Uterus (tissue), 2 donors: ENCODE results near the gene S100A6.

Experiments
- POLR2A ChIP-seq, 2 donors: fragments of 450-650 bp; IDR thresholded peaks; one replicate each; pipeline ENCODE4 v1.6.1; 2016; ENCODE audit warnings: antibody characterized with exemption in 2 of 2, mild to moderate bottlenecking in 1 of 2, moderate library complexity in 1 of 2
- TF ChIP-seq, protein P1 (sequence below), 4 experiments: fragments of 200-600 bp in 2 of 4; fragments of 450-650 bp in 2 of 4; sonication (generic) in 2 of 4; IDR thresholded peaks; one replicate each; pipeline ENCODE4 v1.5.1; 2016 to 2019; ENCODE audit warnings: antibody characterized with exemption in 4 of 4, mild to moderate bottlenecking in 2 of 4, moderate library complexity in 1 of 4

DNA sequence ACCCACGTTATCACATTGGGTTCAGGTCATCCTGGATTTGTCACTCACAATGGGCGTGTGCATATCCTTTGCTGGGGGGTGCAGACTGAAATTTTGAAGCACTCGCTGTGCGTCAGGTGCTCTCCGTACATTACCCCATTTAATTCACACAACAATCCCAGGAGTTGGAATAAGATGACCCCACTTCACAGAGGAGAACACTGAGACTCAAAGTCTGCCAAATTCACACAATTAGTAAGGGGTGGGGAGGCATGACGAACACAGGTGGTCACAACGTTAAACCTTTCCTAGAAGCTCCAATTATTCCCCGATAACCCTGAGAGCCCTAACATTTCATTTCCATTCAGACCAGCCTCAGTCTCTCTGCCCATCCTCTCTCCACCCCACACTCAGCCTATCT, 33.7 kb upstream of the S100A6 start:
- TF ChIP-seq, protein P1, sequence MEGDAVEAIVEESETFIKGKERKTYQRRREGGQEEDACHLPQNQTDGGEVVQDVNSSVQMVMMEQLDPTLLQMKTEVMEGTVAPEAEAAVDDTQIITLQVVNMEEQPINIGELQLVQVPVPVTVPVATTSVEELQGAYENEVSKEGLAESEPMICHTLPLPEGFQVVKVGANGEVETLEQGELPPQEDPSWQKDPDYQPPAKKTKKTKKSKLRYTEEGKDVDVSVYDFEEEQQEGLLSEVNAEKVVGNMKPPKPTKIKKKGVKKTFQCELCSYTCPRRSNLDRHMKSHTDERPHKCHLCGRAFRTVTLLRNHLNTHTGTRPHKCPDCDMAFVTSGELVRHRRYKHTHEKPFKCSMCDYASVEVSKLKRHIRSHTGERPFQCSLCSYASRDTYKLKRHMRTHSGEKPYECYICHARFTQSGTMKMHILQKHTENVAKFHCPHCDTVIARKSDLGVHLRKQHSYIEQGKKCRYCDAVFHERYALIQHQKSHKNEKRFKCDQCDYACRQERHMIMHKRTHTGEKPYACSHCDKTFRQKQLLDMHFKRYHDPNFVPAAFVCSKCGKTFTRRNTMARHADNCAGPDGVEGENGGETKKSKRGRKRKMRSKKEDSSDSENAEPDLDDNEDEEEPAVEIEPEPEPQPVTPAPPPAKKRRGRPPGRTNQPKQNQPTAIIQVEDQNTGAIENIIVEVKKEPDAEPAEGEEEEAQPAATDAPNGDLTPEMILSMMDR (IDR thresholded peaks at IDR 0.05), result no peak
- no peak for TF ChIP-seq POLR2A (IDR thresholded peaks at IDR 0.05)
